GM13977 (cell line): Measurements from ENCODE around the gene CDK4.

Source experiments
- DNase-seq: peaks from one replicate; pipeline ENCODE4 v3.0.0; 2012; ENCODE audit warnings: low spot score
- in situ Hi-C: fragments of 300-500 bp; cut with MboI; formaldehyde crosslinking; loops from one replicate; pipeline ENCODE4 v1.12.0; 2022; ENCODE audit warnings: low sequenced_read_pairs, low pct_unique_long_range_greater_than_20kb, mixed read lengths, inconsistent platforms; ENCODE audit not compliant: unreplicated experiment
- TF ChIP-seq, protein P1 (sequence below): IDR thresholded peaks from 2 replicates; pipeline ENCODE4 v1.5.1; 2012; ENCODE audit warnings: mild to moderate bottlenecking, control low read depth; ENCODE audit not compliant: insufficient read depth; ENCODE audit errors: extremely low read depth, missing control alignments

CDK4 gene

DNA sequence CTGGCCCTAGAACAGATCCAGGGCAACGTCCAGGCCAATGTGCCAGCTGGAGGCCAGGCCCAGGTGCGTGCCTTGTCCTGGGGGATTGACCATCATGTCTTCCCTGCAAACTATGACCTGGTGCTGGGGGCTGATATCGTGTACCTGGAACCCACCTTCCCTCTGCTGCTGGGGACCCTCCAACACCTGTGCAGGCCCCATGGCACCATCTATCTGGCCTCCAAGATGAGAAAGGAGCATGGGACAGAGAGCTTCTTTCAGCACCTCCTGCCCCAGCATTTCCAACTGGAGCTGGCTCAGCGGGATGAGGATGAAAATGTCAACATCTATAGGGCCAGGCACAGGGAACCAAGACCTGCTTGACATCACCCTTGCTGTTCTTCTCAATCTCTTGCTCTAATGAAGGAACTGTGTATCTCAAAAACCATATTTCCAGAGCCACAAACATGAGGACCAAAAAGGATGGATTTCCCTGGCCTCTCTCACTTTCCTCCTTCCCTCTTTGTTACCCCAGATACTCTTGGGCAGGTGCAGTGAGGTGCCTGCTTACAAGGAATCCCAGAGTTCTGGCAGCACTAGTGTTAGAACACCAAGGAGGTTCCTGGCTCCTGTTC is 28.3 kb upstream of the CDK4 start:
- no peak for DNase-seq
- TF ChIP-seq, protein P1, sequence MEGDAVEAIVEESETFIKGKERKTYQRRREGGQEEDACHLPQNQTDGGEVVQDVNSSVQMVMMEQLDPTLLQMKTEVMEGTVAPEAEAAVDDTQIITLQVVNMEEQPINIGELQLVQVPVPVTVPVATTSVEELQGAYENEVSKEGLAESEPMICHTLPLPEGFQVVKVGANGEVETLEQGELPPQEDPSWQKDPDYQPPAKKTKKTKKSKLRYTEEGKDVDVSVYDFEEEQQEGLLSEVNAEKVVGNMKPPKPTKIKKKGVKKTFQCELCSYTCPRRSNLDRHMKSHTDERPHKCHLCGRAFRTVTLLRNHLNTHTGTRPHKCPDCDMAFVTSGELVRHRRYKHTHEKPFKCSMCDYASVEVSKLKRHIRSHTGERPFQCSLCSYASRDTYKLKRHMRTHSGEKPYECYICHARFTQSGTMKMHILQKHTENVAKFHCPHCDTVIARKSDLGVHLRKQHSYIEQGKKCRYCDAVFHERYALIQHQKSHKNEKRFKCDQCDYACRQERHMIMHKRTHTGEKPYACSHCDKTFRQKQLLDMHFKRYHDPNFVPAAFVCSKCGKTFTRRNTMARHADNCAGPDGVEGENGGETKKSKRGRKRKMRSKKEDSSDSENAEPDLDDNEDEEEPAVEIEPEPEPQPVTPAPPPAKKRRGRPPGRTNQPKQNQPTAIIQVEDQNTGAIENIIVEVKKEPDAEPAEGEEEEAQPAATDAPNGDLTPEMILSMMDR = no peak
- in situ Hi-C loops = no loop called here

DNA sequence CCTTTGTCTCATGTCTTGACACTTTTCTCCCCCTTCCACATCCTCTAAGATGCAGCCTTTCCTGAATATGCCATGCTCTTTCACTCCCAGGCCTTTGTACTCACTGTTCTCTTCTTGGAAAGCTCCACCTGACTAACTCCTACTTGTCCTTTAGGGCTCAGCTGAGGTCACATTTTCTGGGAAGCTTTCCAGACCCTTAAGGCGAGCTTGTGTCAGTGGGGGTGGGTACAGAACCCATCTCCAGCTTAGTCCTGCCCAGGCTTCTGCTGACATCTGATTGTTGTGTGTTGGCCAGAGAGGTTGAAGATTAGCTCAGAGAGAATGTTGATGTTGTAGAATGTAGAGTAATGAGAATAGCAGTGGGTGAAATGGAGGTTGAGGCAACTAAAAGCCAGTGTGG is 27.6 kb upstream of the CDK4 start:
- TF ChIP-seq, protein P1 = no peak
- in situ Hi-C loops = no loop called here

DNA sequence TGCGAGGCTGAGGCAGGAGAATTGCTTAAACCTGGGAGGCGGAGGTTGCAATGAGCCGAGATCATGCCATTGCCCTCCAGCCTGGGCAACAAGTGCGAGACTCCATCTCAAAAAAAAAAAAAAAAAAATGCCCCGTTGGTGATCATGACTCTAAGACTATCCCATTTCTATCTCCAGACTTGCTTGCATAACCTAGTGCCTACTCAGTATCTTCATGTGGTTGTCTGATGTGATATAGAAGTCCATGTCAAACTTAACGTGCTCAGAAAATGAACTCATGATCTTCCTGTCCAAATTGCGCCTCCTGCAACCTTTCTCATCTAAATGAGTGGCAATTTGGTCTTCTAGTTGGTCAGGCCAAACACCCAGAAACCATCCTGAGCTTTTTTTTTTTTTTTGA is 25.8 kb upstream of the CDK4 start:
- in situ Hi-C loops = no loop called here
- DNase-seq = no peak
- TF ChIP-seq, protein P1 = no peak

More for the DNA sequence above, 27.6 kb upstream of the CDK4 start:
- DNase-seq = no peak

DNA sequence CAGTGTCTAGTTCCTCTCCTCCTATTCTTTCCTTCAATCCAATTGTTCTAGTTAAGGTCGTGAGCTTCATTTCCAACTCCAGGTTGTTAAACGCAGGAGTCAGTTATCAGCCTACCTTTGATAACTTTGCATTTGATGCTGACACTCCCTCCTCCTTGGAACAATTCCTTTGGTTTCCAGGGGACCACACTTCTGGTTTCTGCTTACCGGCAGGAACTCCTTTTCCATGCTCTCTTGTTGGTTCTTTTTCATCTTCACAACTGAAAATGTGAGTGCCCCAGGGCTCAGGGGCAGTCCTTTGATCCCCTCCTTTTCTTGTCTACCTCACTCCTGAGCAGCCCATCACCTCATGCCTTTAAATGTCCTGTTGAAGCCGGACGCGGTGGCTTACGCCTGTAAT is 25.3 kb upstream of the CDK4 start:
- TF ChIP-seq, protein P1 = no peak
- DNase-seq = no peak
- in situ Hi-C loops = no loop called here

DNA sequence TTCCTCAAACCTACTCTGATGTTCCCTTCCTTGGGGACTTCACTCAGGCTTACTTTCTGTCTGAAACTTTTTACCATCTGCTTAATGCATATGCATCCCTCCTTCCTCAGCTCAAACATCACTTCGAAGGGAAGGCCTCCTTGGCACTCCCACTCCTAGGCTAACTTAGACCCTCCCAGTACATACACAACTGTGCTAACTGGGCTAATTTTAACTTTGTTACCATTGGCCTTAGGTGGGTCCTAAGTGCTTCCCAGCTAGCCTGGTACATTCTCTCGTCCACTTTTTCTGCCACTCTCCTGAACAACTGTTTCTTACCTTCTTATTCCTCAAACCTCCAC is 24.1 kb upstream of the CDK4 start:
- DNase-seq = no peak
- in situ Hi-C loops = no loop called here
- TF ChIP-seq, protein P1 = no peak

DNA sequence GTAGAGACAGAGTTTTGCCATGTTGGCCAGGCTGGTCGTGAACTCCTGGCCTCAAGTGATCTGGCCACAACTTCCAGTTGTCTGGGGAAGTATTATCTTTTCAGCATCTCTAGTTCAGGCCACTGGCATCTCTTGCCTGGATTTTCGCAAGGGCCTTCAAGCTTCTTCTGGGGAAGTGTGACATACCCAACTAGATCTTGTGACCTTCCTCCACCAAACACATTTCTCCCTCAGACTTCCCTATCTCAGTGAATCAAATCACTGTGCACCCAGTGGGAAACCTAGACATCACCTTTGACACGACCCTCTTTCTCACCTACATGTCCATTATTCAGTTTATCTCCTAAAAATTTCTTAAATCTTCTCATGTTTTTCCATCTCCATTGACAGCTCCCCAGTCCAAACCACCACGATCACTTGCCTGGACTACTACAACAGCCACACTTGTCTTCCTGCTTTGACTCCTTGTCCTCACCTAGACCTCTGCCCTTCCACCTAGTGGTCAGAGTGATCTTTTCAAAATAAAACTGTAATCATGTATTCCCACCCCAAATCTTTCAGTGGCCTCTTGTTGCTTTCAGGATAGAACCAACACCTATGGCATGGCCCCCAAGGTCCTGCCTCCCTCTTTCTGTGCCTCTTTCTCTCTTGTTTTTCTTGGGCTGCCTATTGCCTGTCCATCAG is 23.6 kb upstream of the CDK4 start:
- in situ Hi-C loops = no loop called here
- no peak for DNase-seq
- TF ChIP-seq, protein P1 = no peak
